IMR-90 (cell line): ENCODE measurements around the gene FIS1. TPM values are rescaled to one million over a fixed set of nuclear protein-coding genes. Genes with fewer than 3 reads are reported as not detected.

ENCODE experiments used
- ATAC-seq: fragments of 200-7000 bp; cut with Tn5 transposase; 2 replicates; pipeline ENCODE4 v1.9.1; 2020; ENCODE audit warnings: low read depth, mild to moderate bottlenecking, moderate library complexity
- BruUV-seq: library from RNA; stranded (reverse); fragments of 400-500 nt; replicated peaks from 2 replicates; lab custom pipeline; 2021; lab: Mats Ljungman, UMichigan
- CTCF ChIA-PET: fragments of 300-600 bp; formaldehyde crosslinking; extraction: SDS; loops from one replicate; lab custom pipeline; 2021; ENCODE audit warnings: antibody characterized with exemption; lab: Yijun Ruan, JAX
- POLR2A ChIA-PET: fragments of 300-600 bp; sonication (Branson Sonifier 250); formaldehyde crosslinking; loops from one replicate; lab custom pipeline; 2022; ENCODE audit warnings: antibody characterized with exemption; ENCODE audit not compliant: unreplicated experiment; lab: Charles Lee
- DNase-seq: peaks from one replicate; pipeline ENCODE4 v3.0.0; 2013
- H2AFZ ChIP-seq: replicated peaks from 2 replicates; pipeline ENCODE3; 2013; ENCODE audit warnings: low read length, mild to moderate bottlenecking; ENCODE audit not compliant: poor library complexity
- H2AK5ac ChIP-seq: 2 replicates; pipeline ENCODE4 v1.6.1; 2013; ENCODE audit warnings: low read depth, low read length, inconsistent platforms
- H2AK9ac ChIP-seq: replicated peaks from 2 replicates; pipeline ENCODE3; 2013; ENCODE audit warnings: mild to moderate bottlenecking, low read depth, low read length, moderate library complexity; ENCODE audit not compliant: poor library complexity
- H2BK120ac ChIP-seq: 2 replicates; pipeline ENCODE4 v1.6.1; 2013; ENCODE audit warnings: low read depth, low read length, inconsistent platforms
- H2BK15ac ChIP-seq: 3 replicates; pipeline ENCODE4 v1.6.1; 2013; ENCODE audit warnings: low read depth, low read length, inconsistent platforms
- H2BK20ac ChIP-seq: 2 replicates; pipeline ENCODE4 v1.6.1; 2013; ENCODE audit warnings: low read depth, mild to moderate bottlenecking, inconsistent platforms, low read length, moderate library complexity
- H2BK5ac ChIP-seq: 2 replicates; pipeline ENCODE4 v1.6.1; 2013; ENCODE audit warnings: mild to moderate bottlenecking, low read depth, low read length, inconsistent platforms; ENCODE audit not compliant: poor library complexity, severe bottlenecking
- H3K14ac ChIP-seq: replicated peaks from 2 replicates; pipeline ENCODE4 v1.6.1; 2013; ENCODE audit warnings: low read depth, low read length, inconsistent platforms
- H3K18ac ChIP-seq: 2 replicates; pipeline ENCODE4 v1.6.1; 2013; ENCODE audit warnings: low read depth, low read length, control low read depth
- H3K23ac ChIP-seq: 2 replicates; pipeline ENCODE4 v1.6.1; 2013; ENCODE audit warnings: low read depth, low read length, inconsistent platforms
- H3K27ac ChIP-seq: 2 replicates; pipeline ENCODE4 v1.5.1; 2013; ENCODE audit warnings: mild to moderate bottlenecking, control low read depth, low read length; ENCODE audit not compliant: insufficient read depth
- H3K27me3 ChIP-seq: 2 replicates; pipeline ENCODE4 v1.6.1; 2013; ENCODE audit warnings: low read length; ENCODE audit not compliant: control insufficient read depth, insufficient read depth
- H3K36me3 ChIP-seq: 2 replicates; pipeline ENCODE4 v1.6.1; 2013; ENCODE audit warnings: low read length, mixed read lengths; ENCODE audit not compliant: control insufficient read depth, insufficient read depth
- H3K4ac ChIP-seq: 2 replicates; pipeline ENCODE4 v1.6.1; 2013; ENCODE audit warnings: low read depth, low read length, inconsistent platforms
- H3K4me1 ChIP-seq: 2 replicates; pipeline ENCODE4 v1.6.1; 2013; ENCODE audit warnings: low read length, mixed read lengths; ENCODE audit not compliant: control insufficient read depth, insufficient read depth
- H3K4me2 ChIP-seq: 2 replicates; pipeline ENCODE4 v1.6.1; 2013; ENCODE audit warnings: low read depth, mild to moderate bottlenecking, control low read depth, low read length, moderate library complexity
- H3K4me3 ChIP-seq: 2 replicates; pipeline ENCODE4 v1.5.1; 2013; ENCODE audit warnings: low read depth, mild to moderate bottlenecking, control low read depth, low read length, moderate library complexity; ENCODE audit not compliant: insufficient read depth
- H3K56ac ChIP-seq: 2 replicates; pipeline ENCODE4 v1.6.1; 2013; ENCODE audit warnings: low read length, inconsistent platforms; ENCODE audit not compliant: insufficient read depth; ENCODE audit errors: extremely low read depth
- H3K79me1 ChIP-seq, 2 experiments: 2 replicates each; pipeline ENCODE4 v1.6.1; 2013; ENCODE audit warnings: low read length in 2 of 2, inconsistent platforms in 1 of 2, low read depth in 1 of 2
- H3K9ac ChIP-seq: 2 replicates; pipeline ENCODE4 v1.6.1; 2013; ENCODE audit warnings: low read depth, low read length, control low read depth
- H3K9me1 ChIP-seq: 2 replicates; pipeline ENCODE4 v1.6.1; 2013; ENCODE audit warnings: low read length, inconsistent platforms; ENCODE audit not compliant: insufficient read depth
- H3K9me3 ChIP-seq: 2 replicates; pipeline ENCODE4 v1.6.1; 2013; ENCODE audit warnings: low read length; ENCODE audit not compliant: control insufficient read depth, insufficient read depth
- H4K20me1 ChIP-seq: 2 replicates; pipeline ENCODE4 v1.6.1; 2013; ENCODE audit warnings: low read length, inconsistent platforms; ENCODE audit not compliant: insufficient read depth
- H4K5ac ChIP-seq: 2 replicates; pipeline ENCODE4 v1.6.1; 2013; ENCODE audit warnings: mild to moderate bottlenecking, low read depth, low read length, control low read depth
- H4K8ac ChIP-seq, 2 experiments: 2 replicates each; pipeline ENCODE4 v1.6.1; 2013; ENCODE audit warnings: low read depth in 2 of 2, low read length in 2 of 2, control low read depth in 1 of 2, inconsistent platforms in 1 of 2
- H4K91ac ChIP-seq: 2 replicates; pipeline ENCODE4 v1.6.1; 2013; ENCODE audit warnings: low read depth, low read length, inconsistent platforms; ENCODE audit not compliant: insufficient read depth
- BHLHE40 ChIP-seq: fragments of 150-350 bp; IDR thresholded peaks from 2 replicates; pipeline ENCODE4 v1.6.1; 2016; ENCODE audit warnings: mild to moderate bottlenecking, low read depth, low read length
- CEBPB ChIP-seq: IDR thresholded peaks from 2 replicates; pipeline ENCODE4 v1.6.1; 2012; ENCODE audit warnings: low read depth, low read length, improper control_type of control experiment
- CHD1 ChIP-seq: IDR thresholded peaks from 2 replicates; pipeline ENCODE4 v1.6.1; 2012; ENCODE audit warnings: low read depth, low read length, improper control_type of control experiment
- FOS ChIP-seq: fragments of 150-350 bp; IDR thresholded peaks from 2 replicates; pipeline ENCODE4 v1.6.1; 2016; ENCODE audit warnings: low read depth, low read length
- MAFK ChIP-seq: IDR thresholded peaks from 2 replicates; pipeline ENCODE4 v1.6.1; 2012; ENCODE audit warnings: low read depth, low read length, improper control_type of control experiment
- MAZ ChIP-seq: IDR thresholded peaks from 2 replicates; pipeline ENCODE4 v1.6.1; 2012; ENCODE audit warnings: low read depth, mild to moderate bottlenecking, low read length, improper control_type of control experiment, moderate library complexity, borderline replicate concordance
- MXI1 ChIP-seq: IDR thresholded peaks from 2 replicates; pipeline ENCODE4 v1.6.1; 2012; ENCODE audit warnings: low read depth, mild to moderate bottlenecking, low read length, moderate library complexity, borderline replicate concordance
- NFE2L2 ChIP-seq: fragments of 150-350 bp; IDR thresholded peaks from 2 replicates; pipeline ENCODE4 v1.6.1; 2016; ENCODE audit warnings: low read depth, mild to moderate bottlenecking, low read length
- POLR2A ChIP-seq: IDR thresholded peaks from 2 replicates; pipeline ENCODE4 v1.6.1; 2012; ENCODE audit warnings: mild to moderate bottlenecking, low read depth, low read length
- RAD21 ChIP-seq: IDR thresholded peaks from 2 replicates; pipeline ENCODE4 v1.6.1; 2012; ENCODE audit warnings: low read length, improper control_type of control experiment
- RCOR1 ChIP-seq: IDR thresholded peaks from 2 replicates; pipeline ENCODE4 v1.6.1; 2012; ENCODE audit warnings: mild to moderate bottlenecking, low read length, improper control_type of control experiment; ENCODE audit not compliant: insufficient replicate concordance
- RFX5 ChIP-seq: IDR thresholded peaks from 2 replicates; pipeline ENCODE4 v1.8.0; 2012; ENCODE audit warnings: low read depth, mild to moderate bottlenecking, low read length, moderate library complexity
- SMC3 ChIP-seq: fragments of 150-350 bp; IDR thresholded peaks from 2 replicates; pipeline ENCODE4 v1.6.1; 2016; ENCODE audit warnings: low read depth, mild to moderate bottlenecking, antibody characterized with exemption, low read length, moderate library complexity
- WGBS, 2 experiments: methylation state at CpG; one replicate each; pipeline versions ENCODE4 v1.1.5 to v1.1.7; 2013; ENCODE audit warnings: missing lambda C conversion rate in 2 of 2; ENCODE audit not compliant: insufficient read length in 1 of 2; ENCODE audit errors: extremely low coverage in 2 of 2; 5-methylcytosine and 5-hydroxymethylcytosine counted together
- dilution Hi-C: fragments of 300-500 bp; cut with HindIII; formaldehyde crosslinking; loops from one replicate; pipeline ENCODE4 v1.14.3; 2018; ENCODE audit warnings: low sequenced_read_pairs; ENCODE audit not compliant: unreplicated experiment
- in situ Hi-C: fragments of 300-500 bp; cut with MboI; formaldehyde crosslinking; loops from 3 replicates; pipeline ENCODE4 v1.14.3; 2019; ENCODE audit warnings: low sequenced_read_pairs, inconsistent platforms, mixed read lengths
- intact Hi-C: fragments of 100-400 bp; cut with micrococcal nuclease; formaldehyde crosslinking; loops from 2 replicates; pipeline ENCODE4 v1.10.0; 2022
- polyA plus RNA-seq, 3 experiments: library from polyadenylated mRNA; depleted of rRNA; stranded (reverse); fragments of >200 nt; gene quantifications; 2 replicates each; pipeline ENCODE4 v1.2.3, GENCODE V29; 2012; ENCODE audit warnings: low replicate concordance in 1 of 3
- total RNA-seq: library from RNA; depleted of rRNA; stranded (reverse); fragments of >200 nt; gene quantifications from 2 replicates; pipeline ENCODE4 v1.2.3, GENCODE V29; 2012
- TF ChIP-seq, protein P1 (sequence below): fragments of 150-350 bp; IDR thresholded peaks from 2 replicates; pipeline ENCODE4 v1.6.1; 2016; ENCODE audit warnings: low read depth, mild to moderate bottlenecking, low read length, moderate library complexity, borderline replicate concordance
- TF ChIP-seq, protein P2 (sequence below): conservative IDR thresholded peaks from 2 replicates; pipeline ENCODE4 v1.5.1; 2012; ENCODE audit warnings: mild to moderate bottlenecking, low read depth, low read length, improper control_type of control experiment
- TF ChIP-seq, protein P3 (sequence below): fragments of 150-350 bp; IDR thresholded peaks from 2 replicates; pipeline ENCODE4 v1.6.1; 2017; ENCODE audit warnings: mild to moderate bottlenecking, antibody characterized with exemption, low read length, low read depth

FIS1 gene
- total and polyA plus RNA-seq, 2 of the 4 experiments (the other 2 are of a cell fraction) = 293 to 489 TPM

DNA sequence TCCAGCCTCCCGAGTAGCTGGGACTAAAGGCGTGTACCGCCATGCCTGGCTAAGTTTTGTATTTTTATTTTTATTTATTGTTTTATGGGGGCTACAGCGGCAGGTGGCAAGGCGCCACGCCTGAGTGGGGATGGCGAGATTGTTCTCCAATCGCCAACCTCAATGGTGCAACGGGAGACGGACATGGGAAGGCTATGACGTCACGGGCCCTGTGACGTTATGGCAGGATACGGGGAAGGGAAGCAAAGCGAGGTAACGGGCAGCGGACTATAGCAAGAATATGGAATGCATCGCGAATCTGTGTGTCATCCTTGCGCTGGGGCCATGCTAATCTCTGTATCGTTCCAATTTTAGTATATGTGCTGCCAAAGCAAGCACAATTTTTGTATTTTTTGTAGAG lies 24.8 kb upstream of the FIS1 start:
- ATAC-seq = no peak
- Histone ChIP-seq H3K9me3 (no peaks in the 10 kb centered on the region), H2AK5ac (no peak overlapping the region), H4K5ac (no peak overlapping the region), H3K56ac (no peak overlapping the region), H3K4me1 (no peaks in the 10 kb centered on the region), H2BK120ac (no peak overlapping the region), H3K4me2 (no peak overlapping the region), H3K27me3 (peaks cover 8% of the 10 kb centered on the region), H2AFZ (no peak overlapping the region), H4K20me1 (no peaks in the 10 kb centered on the region), H3K4ac (no peak overlapping the region), H4K8ac (no peak overlapping the region), H2AK9ac (no peak overlapping the region), H3K18ac (no peak overlapping the region), H3K9me1 (no peaks in the 10 kb centered on the region), H3K36me3 (no peaks in the 10 kb centered on the region), H4K91ac (no peak overlapping the region), H3K9ac (no peak overlapping the region), H3K4me3 (no peak overlapping the region), H2BK20ac (no peak overlapping the region), H3K23ac (no peak overlapping the region), H2BK5ac (no peak overlapping the region), H3K14ac (no peak overlapping the region), H3K79me1 (no peaks in the 10 kb centered on the region), H2BK15ac (no peak overlapping the region), H3K27ac (no peak overlapping the region)
- 86% methylated on average over 14 of the region's 21 CpGs; no CpG with 5 or more reads in 1 of the 2 experiments for WGBS, 2 experiments
- TF ChIP-seq, protein P1, sequence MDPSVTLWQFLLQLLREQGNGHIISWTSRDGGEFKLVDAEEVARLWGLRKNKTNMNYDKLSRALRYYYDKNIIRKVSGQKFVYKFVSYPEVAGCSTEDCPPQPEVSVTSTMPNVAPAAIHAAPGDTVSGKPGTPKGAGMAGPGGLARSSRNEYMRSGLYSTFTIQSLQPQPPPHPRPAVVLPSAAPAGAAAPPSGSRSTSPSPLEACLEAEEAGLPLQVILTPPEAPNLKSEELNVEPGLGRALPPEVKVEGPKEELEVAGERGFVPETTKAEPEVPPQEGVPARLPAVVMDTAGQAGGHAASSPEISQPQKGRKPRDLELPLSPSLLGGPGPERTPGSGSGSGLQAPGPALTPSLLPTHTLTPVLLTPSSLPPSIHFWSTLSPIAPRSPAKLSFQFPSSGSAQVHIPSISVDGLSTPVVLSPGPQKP = no peak
- TF ChIP-seq FOS (no peak), POLR2A (no peak), RAD21 (no peak), RFX5 (no peak), BHLHE40 (no peak), CHD1 (no peak), SMC3 (no peak), MAFK (no peak), RCOR1 (no peak), MXI1 (no peak), NFE2L2 (no peak), MAZ (no peak), CEBPB (no peak)
- TF ChIP-seq, protein P2, sequence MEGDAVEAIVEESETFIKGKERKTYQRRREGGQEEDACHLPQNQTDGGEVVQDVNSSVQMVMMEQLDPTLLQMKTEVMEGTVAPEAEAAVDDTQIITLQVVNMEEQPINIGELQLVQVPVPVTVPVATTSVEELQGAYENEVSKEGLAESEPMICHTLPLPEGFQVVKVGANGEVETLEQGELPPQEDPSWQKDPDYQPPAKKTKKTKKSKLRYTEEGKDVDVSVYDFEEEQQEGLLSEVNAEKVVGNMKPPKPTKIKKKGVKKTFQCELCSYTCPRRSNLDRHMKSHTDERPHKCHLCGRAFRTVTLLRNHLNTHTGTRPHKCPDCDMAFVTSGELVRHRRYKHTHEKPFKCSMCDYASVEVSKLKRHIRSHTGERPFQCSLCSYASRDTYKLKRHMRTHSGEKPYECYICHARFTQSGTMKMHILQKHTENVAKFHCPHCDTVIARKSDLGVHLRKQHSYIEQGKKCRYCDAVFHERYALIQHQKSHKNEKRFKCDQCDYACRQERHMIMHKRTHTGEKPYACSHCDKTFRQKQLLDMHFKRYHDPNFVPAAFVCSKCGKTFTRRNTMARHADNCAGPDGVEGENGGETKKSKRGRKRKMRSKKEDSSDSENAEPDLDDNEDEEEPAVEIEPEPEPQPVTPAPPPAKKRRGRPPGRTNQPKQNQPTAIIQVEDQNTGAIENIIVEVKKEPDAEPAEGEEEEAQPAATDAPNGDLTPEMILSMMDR = no peak
- TF ChIP-seq, protein P3, sequence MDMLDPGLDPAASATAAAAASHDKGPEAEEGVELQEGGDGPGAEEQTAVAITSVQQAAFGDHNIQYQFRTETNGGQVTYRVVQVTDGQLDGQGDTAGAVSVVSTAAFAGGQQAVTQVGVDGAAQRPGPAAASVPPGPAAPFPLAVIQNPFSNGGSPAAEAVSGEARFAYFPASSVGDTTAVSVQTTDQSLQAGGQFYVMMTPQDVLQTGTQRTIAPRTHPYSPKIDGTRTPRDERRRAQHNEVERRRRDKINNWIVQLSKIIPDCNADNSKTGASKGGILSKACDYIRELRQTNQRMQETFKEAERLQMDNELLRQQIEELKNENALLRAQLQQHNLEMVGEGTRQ = no peak
- POLR2A ChIA-PET = no interaction called here
- in situ Hi-C loops (no loop called here), intact Hi-C loops (no loop called here), dilution Hi-C loops (no loop called here)
- no peak for DNase-seq
- CTCF ChIA-PET = interaction anchor here (1.5 kb wide), 1 partner anchor 13 kb away, joined by 6 read pairs; no protein-coding TSS in a partner anchor
- BruUV-seq = no TSS peak
